Iris pigment epithelial cell (primary cell): Measurements from ENCODE around the gene TOMM5.

Source experiments
- DNase-seq: peaks from one replicate; pipeline ENCODE4 v3.0.0-alpha.2; 2011; ENCODE audit warnings: low read depth

Gene TOMM5

GRCh38 chr9:37592108-37592951, at the start of gene TOMM5:
TOMM5 (minus strand) TSS chr9:37592597; CDS start chr9:37592532, 65 bp downstream.
- DNase-seq = peak; percentile 96

GRCh38 chr9:37641331-37641730, 48.9 kb upstream of the TOMM5 start:
- no peak for DNase-seq

- no peak for DNase-seq
These were observed 47.8 kb upstream of the TOMM5 start for GRCh38 chr9:37640246-37640645.

DNA sequence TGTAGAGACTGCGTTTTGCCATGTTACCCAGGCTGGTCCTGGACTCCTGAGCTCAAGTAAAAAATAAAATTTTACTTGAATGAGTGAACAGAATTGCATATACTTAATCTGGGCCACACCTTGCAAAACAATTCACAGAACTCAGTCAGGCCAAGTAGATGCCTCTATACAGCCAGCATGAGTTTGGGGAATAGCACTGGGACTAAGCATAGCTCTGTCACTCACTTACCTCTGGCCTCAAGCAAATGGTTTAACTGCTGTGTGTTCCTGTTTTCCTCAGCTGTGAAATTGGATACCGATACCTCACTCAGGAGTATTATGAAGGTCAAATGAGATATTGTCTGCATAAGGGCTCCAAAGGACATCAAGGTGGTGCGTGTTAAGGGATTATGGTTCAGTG, 47.4 kb upstream of the TOMM5 start:
- no peak for DNase-seq

- peak; percentile 65 for DNase-seq
These were observed 46.8 kb upstream of the TOMM5 start for GRCh38 chr9:37639109-37639762.

DNA sequence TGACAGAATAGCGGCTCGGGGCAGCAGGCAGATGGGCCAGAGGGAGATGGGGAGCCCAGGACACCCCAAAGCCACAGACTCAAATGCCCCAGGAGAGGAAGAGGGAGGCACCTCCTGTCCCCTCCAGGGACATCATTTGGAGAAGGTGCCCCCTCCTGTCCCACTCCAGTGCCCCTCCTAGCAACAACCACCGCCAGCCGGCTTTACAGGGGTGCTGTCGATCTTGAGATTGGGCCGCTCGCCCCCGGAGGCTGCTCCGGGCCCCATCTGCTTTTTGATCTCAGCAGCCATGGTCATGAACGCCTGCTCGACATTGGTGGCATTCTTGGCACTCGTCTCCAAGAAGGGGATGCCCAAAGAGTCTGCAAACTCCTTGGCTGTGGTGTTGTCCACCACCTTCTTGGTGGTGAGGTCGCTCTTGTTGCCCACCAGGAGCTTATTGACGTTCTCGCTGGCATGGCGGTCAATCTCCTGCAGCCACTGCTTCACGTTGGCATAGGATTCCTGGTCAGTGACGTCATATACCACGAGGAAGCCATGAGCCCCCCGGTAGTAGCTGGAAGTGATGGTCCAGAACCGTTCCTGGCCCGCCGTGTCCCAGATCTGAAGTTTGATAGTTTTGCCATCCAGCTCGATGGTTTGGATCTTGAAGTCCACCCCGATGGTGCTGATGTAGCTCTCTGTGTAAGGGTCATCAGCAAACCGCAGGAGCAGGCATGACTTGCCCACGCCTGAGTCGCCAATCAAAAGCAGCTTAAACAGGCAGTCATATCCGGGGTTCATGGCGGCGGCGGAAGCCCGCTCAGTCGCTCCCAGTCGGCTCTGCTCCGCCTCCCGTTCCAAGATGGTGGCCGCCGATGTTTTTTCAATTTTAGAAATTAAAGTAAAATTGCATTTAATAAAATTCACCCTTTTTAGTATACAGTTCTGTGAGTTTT, 44.4 kb upstream of the TOMM5 start:
- no peak for DNase-seq

GRCh38 chr9:37635808-37636207, 43.4 kb upstream of the TOMM5 start:
- no peak for DNase-seq

- DNase-seq = no peak
These were observed 40.1 kb upstream of the TOMM5 start for GRCh38 chr9:37632479-37632878.

DNA sequence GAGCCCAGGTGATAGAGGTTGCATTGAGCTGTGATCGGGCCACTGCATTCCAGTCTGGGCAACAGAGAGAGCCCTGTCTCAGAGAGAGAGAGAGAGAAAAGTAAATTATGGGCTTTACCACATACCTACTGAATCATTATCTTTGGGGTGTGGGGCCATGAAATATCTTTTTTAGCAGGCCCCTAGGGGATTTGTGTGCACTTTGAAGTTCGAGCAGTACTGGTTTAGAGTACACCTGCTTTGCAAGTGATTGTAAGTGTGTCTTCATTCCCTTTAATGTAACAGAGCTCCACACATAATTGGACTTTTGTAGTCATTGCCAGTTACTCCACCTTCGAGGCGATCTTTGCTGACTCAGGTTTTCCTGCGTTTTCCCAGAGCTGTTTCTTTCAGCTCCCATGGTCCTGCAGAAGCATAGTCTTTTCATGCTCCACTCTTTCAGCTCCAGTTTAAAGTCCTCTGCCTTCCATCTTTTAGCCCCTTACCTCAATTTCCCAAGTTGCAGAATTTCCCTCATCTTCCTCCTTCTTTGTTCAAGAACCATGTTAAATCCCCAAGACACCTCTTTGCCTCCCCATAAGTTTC, 34.4 kb upstream of the TOMM5 start:
- DNase-seq = no peak

DNA sequence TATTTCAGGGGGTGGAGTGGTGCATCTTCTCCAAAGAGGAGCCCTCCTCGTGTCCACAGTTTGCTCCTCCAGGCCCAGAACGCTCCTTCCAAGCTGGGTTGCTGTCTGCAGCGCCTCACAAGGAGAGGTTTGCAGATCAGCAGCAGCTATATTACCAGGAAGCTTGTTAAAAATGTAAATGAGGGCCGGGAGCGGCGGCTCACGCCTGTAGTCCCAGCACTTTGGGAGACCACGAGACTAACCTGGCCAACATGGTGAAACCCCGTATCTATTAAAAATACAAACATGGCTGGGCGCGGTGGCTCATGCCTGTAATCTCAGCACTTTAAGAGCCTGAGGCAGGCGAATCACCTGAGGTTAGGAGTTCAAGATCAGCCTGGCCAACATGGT, 33.4 kb upstream of the TOMM5 start:
- no peak for DNase-seq

DNA sequence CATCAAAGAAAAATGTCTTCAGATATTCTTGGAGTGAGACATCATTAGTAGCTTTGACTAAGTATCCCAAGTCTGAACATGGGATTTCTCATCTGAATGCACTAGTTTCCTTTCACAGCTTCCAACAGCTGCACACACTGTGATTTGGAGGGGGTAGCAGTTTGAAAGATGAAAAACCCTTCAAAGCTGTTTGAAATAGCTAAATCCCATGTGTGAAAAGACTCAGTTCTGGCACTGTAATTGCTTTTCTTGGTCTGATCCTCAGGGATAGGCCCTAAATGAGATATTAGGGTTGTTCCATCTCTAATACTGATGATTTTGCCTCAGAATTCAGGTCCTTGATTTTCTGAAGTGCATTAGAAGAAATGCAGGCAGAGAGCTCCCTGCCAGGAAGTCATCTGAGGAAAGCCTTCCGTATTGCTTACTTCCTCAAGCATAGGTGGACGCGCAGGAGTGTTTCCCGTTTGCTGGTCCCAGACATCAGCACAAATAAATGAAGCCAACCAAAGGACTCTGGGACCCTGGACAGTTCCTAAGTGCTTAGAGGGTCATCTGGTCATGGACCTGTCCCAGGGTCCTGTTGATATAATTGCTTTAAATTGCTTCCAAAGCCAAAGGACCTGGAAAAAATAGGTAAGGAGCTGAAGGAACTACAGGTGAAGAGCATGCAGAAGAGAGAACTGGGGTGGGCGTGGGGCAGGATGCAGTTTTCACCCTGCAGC, 32.8 kb upstream of the TOMM5 start:
- no peak for DNase-seq

DNA sequence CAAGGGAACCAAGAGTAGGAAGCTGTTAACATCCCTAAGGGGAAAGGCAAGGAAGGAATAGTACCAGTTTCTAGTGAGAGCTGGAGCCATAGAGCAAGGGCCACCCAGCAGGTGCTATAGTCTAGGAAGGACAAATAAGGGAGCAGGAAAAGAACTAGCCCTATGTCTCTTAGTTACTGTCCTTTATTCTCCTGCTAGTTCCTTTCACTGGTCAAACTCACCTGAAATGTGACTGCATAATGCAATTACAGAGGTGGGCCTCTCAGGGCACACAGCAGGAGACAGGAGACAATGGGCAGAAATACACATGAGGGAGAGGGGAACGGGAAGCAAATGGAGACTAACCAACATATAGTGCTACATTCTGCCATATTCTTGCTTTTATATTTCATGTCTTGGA, 31.7 kb upstream of the TOMM5 start:
- DNase-seq = no peak

GRCh38 chr9:37623267-37623666, 30.9 kb upstream of the TOMM5 start:
- DNase-seq = no peak

- DNase-seq = no peak
These were observed 30.1 kb upstream of the TOMM5 start for GRCh38 chr9:37622462-37622861.

DNA sequence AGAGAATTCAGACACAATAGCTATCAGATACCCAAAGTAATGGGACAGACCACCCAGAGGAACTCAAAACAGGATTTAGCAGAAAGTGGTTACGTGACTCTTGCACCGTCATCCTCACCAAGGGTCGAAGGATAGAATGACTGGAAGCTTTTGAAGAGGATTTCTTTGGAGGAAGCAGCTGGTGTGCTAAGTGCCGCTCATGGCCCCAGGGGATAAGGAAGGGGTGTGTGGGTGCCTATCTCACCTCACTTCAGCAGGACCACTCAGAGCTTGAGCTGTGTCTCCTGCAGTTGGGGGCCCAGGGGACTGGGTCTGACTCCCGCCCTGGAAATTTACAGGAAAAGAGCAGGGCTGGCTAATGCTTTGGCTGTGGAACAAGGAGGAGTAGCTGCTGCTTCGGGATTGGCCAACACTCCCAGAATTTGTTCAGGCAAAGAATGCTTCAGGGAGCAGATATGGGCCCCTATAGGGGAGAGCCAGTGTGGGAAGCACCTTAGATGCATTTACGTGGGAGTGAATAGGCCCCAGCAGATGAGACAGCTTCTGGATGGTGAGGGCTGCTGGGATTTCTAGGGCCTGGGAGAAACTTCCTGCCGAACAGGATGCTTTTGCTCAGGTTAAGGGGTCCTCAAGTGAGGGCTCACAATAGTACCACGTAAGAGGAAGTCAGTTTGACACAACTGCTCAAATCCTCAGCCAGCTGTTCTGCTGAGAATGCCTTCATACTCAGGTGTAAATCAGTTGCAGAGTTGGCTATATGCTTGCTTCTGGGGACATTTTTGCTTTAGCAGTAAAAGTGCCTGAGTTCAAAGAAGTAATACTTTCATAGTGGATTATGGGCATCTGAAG, 29.1 kb upstream of the TOMM5 start:
- DNase-seq = no peak

DNA sequence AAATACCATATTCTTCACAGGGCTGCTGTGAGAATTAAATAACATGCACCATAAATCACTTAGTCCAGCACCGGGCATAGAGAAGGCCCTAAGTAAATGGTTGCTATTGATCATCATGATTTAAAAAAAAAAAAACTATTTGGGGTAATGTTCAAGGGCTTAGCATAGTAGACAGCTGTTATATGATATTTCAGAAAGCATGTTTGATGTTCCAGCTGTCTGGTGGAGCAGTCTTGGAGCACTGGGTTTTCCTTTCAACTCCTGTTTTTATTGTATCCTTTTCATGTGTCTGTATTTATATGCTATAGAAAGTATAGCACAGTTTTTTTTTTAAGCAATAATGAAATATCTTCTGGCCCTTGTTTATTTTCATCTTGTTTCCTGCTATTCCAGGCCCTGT, 28.0 kb upstream of the TOMM5 start:
- no peak for DNase-seq

DNA sequence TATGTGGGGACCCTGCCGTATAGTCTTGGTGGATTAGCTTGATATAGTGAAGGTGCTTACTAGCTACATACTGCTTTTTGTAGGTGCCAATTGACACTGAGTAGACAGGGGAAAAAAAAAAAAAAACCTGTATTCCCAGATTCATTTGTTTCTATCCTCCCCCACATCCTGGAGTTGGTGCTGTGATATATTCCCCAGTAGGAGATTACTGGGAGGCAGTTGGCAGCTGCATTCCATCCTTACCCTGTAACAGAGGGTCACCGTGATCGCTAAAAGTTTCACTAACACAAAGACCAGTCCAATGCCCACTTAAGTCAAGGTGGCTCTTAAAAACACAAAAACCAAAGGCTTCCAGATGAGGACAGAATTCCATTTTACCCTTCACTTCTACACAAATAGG, 27.4 kb upstream of the TOMM5 start:
- no peak for DNase-seq

DNA sequence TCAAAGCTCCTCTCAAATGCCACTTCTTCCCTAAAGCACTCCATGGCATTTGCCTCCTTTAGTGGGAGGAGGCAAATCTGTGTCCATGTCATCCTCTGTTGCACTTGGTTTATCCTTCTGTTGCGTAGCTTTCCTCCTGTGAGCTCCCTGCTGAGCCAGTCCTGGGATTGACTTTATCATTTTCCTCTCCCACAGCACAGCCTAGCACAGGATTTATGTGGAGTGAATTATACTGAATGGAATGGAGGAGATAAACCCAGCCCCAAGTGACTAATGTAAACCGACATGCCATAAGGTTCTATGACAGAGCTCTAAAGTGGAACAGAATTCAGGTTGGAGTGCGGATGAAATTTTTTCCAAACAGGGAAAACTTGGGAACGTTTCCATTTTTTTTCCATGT, 26.4 kb upstream of the TOMM5 start:
- peak; percentile 64 for DNase-seq

DNA sequence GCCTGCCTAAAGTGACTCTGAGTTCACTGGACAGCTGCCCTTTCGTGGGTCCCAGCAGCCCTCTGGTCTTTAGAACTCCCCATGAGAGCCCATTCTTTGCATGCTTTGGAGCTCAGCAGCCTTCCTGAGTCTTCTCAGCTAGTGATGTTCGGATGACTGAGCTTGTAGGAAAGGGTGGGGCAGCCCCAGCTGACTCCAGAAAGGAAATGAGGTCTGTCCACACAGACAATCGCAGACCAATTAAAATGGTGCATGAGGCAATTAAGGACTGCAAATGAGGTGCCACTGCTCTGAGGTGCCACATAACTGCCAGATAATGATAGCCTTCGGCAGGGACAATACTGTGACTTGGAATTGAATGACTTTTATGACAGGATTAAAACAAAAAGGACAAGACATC, 25.4 kb upstream of the TOMM5 start:
- peak; percentile 63 for DNase-seq

GRCh38 chr9:37617161-37617560, 24.8 kb upstream of the TOMM5 start:
- DNase-seq = no peak

GRCh38 chr9:37611961-37612360, 19.6 kb upstream of the TOMM5 start:
- DNase-seq = no peak
